Fibroblast of the aortic adventitia (primary cell): ENCODE measurements around the gene ICE1. TPM values are rescaled to one million over a fixed set of nuclear protein-coding genes. Genes with fewer than 3 reads are reported as not detected.

Experiments used
- DNase-seq: peaks from one replicate; pipeline ENCODE4 v3.0.0-alpha.2; 2010; ENCODE audit warnings: low read depth
- H3K4me3 ChIP-seq: 2 replicates; pipeline ENCODE4 v1.5.1; 2011; ENCODE audit warnings: low read depth, mild to moderate bottlenecking, control low read depth, low read length, moderate library complexity
- CTCF ChIP-seq: IDR thresholded peaks from 2 replicates; pipeline ENCODE4 v1.5.1; 2011; ENCODE audit warnings: mild to moderate bottlenecking, low read length, control low read depth, inconsistent platforms; ENCODE audit not compliant: insufficient read depth
- total RNA-seq: library from RNA; depleted of rRNA; stranded (reverse); fragments of >200 nt; gene quantifications from 2 replicates; pipeline ENCODE4 v1.2.3, GENCODE V29; 2012; ENCODE audit warnings: low replicate concordance

ICE1 gene
- total RNA-seq, 1 donor, result 34.6 TPM

GRCh38 chr5:5422819-5423515 is 490 bp downstream of the ICE1 start:
- H3K4me3 ChIP-seq, result peak overlapping the region; percentile 92
- DNase-seq, result no peak
- no peak for TF ChIP-seq CTCF

- no peak for TF ChIP-seq CTCF
- H3K4me3 ChIP-seq, result peak overlapping the region; percentile 92
Measured at GRCh38 chr5:5423586-5423985, 1.1 kb downstream of the ICE1 start.

DNA sequence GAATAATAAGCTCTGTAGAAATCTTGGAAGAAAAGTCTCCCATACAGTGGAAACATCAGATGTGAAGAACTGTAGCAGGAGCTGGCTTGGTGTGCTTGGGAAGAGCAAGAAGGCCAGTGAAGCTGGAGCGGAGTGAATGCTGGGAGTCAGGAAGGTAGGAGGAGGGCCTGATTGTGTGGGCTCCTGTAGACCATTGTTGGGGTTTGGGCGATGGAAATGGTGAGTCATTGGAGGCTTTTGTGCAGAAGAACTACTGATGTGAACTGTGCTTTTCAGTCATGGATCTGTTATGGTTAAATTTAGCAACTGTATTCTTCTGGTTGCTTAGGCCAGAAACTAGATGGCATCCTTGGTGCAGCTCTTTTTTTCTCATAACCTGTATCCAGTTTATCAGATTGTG is 2.3 kb downstream of the ICE1 start:
- H3K4me3 ChIP-seq, result peak overlapping the region; percentile 41
- DNase-seq, result peak; percentile 22
- no peak for TF ChIP-seq CTCF

More at GRCh38 chr5:5423586-5423985, 1.1 kb downstream of the ICE1 start:
- DNase-seq, result no peak

GRCh38 chr5:5430136-5430535 is 7.7 kb downstream of the ICE1 start:
- TF ChIP-seq CTCF, result no peak
- DNase-seq, result peak; percentile 29
- H3K4me3 ChIP-seq, result no peak overlapping the region

- no peak overlapping the region for H3K4me3 ChIP-seq
- peak; percentile 73 for DNase-seq
- no peak for TF ChIP-seq CTCF
Measured at GRCh38 chr5:5432020-5432707, 9.7 kb downstream of the ICE1 start.

GRCh38 chr5:5436203-5436760 is 13.8 kb downstream of the ICE1 start:
- DNase-seq, result no peak
- no peak overlapping the region for H3K4me3 ChIP-seq
- no peak for TF ChIP-seq CTCF
